GM21381 (cell line): ENCODE data around the gene RFLNA.

Experiments
- ATAC-seq: cut with Tn5 transposase; IDR thresholded peaks from one replicate; pipeline ENCODE4 v1.9.1; 2021; ENCODE audit warnings: mild to moderate bottlenecking, moderate library complexity; ENCODE audit not compliant: unreplicated experiment

Gene RFLNA

DNA sequence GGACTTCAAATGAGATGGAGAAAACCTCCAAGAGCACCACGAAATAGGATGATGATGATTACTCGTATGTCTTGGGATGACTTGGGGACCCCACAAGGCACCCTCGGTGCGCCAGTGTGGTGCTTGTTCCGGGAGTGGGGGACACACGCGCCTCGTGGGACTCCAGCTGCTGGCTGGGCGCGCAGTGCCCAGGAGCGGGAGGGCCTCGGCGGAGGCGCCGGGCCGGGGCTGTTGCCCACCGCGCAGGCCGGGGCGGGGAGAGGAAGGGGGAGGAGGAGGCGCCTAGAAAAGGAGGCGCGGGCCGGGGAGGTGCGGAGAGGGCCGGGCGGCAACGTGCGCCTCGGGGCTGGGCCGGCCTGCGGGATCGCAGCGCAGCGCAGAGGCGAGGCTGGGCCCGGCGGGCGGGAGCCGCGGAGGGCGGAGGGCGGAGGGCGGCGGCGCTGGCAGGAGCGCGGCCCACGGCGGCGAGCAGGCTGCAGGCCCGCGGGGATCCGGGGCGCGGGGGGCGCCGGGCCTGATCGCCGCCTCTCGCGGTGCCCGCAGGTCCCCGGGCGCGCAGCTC, at the start of gene RFLNA:
Gene RFLNA (plus strand): TSS at position 314 of the 562 bp plus-strand sequence. CDS start 337 bp downstream, outside the sequence.
- ATAC-seq = no peak

DNA sequence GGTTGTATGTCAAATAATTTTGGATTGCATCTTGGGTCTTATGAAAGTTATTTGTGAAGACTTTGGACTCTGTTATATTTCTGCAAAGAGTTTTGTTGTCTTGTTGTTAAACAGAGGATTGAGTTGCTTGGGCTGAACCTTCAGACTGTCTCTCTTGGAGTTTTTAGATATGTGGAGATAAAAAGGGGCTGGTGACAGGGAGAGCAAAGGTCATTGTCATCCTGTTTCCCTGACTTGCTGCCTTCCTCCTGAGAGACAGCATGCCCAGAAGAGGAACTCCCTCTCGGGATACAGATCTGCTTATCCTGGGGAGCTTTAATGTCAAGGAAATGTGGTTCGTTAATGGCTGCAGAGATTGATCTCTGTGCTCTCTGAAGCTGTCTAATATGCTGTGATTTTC, 47.6 kb upstream of the RFLNA start:
- ATAC-seq = no peak

DNA sequence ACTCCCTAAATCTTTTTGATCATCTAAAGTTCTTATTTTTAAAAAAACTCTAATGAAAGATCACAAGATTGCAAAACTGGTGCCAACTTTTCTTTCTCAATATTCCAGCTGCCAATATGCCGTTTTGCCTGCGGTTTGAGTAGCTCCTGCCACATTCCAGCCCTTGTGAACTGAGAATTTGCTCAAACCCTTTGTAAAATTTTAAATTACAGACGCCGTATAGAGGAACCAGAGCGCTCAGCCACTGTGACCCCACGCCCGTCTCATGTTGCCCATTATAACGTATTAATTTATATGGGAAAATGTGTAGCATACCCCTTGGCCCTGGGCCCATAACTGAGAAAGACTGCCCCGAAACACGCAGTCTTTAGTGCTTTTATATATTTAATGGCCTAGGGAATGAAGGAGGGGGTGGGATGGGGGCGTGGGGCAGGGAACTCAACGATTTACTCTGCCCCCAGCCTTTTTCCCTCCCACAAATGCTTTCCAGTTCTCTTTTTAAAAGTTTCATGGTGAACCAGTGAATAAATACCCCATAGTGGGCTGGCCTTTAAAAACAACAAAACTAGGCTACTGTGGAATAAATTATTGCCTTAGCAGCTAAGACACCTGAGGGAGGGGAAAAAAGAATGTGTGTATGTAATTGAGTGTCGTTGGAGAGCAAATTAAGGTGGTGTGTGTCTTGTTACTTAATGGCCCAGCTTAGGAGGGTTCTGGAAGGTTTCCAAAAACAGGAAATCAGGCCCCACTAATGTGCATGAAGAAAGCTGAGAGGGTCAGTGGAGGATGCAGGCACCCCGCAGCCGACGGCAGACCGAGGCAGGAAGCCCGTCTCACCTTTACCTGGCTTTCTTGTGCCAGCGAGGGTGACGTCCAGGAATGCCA, 45.7 kb upstream of the RFLNA start:
- ATAC-seq = no peak

DNA sequence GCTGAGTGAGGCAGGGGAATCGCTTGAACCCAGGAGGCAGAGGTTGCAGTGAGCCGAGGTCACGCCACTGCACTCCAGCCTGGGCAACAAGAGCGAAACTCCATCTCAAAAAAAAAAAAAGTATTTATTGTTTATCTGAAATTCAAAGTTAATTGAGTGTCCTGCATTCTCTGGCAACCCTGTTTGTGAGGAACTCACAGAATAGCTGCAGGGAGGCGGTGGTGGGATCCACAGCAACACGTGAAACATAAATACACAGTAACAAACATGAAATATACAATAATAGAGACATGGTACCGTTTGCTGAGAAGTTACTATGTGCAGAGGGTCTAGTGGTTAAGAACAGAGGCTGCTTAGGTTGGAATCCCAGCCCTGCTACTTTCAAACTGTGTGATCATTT, 43.7 kb upstream of the RFLNA start:
- no peak for ATAC-seq

DNA sequence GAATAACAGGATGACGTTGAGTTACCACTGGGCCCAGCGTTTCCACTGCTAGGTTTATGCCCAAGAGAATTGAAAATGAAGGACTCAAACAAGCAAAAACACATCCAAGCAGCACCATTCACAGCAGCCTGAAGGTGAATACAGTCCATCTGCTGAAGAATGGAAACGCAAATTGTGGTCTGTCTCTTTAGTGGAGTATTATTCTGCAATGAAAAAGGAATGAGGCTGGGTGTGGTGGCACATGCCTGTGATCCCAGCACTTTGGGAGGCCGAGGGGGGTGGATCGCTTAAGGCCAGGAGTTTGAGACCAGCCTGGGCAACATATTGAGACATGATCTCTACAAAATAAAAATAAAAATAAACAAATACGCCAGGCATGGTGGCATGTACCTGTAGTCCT, 41.9 kb upstream of the RFLNA start:
- ATAC-seq = no peak

DNA sequence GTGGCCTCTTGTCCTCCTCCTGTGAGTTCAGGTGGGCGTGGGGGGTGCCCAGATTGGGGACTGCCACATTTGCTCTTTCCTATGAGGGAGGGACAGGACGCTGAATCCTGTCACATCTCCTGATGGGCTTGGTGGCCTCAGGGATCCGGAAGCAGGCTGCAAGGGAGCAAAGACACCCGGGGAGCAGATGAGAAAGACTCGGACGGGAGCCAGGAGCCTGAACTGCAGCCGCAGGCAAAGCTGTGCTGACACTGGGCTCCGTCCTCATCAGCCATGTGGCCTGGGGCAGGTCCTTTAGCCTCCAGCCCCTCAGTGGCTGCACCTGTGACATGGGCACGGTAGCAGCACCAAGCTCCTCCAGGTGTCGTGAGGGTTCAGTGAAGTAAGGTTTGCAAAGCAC, 40.8 kb upstream of the RFLNA start:
- no peak for ATAC-seq

DNA sequence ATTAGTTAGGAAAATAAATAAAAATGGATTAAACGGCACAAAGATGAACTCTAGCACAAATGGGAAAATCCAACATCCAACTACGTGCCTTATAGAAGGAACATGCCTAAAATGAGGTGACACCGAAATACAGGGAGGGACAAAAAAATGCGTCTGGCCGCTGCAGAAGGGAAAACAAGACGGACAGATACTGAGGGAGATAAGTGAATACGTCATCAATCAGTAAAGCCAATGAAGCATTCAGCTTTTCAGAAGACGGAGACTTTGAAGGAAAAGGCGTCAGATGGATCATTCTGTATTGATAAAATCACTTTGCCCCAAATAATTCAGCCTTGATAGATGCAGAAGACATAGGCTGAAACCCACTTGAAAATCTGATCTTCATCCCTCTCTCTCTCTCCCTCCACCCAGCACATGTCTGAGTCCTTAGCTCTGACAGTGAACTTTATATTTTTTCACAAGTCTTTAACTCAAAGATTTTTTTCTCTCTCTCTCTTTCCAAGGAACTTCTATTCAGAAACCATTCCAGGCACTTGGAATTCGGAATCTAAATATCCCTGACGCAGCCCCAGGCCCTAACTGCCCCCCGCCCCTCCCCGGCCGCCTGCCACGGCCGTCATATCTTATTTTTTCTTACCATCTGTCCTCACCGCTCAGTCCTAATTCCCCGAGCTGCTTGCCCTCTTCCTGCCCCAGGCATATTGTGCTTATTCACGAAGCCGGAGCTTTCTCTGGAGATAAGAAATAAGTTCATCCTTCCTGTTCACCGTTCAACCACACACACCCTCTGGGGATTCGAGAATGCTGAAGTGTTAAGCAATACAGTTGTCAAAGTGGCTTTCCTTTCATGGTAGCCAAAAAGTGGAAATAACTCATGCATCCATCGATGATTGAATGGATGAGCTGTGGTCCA, 35.5 kb upstream of the RFLNA start:
- ATAC-seq = no peak

DNA sequence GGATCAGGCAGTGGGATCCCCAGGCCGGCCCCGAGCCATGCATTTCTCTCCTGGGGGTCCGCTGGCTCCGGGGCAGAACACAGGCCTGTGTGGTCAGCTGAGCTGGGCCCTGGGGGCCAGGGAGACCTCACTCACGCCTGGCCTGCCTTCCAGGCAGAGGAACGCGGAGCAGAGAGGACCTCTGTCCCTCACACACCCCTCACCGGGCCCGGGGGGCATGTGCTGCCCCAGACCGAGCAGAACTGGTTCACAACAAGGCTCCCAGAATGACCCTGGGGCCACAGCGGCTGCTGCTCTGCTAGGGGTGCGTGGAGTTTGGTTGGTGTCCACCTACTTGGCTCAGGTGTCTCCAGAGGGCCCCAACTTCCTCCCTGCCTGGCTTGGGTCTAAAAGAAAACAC, 33.0 kb upstream of the RFLNA start:
- no peak for ATAC-seq

- no peak for ATAC-seq
Observed at GRCh38 chr12:124264089-124264795, 30.7 kb upstream of the RFLNA start.

DNA sequence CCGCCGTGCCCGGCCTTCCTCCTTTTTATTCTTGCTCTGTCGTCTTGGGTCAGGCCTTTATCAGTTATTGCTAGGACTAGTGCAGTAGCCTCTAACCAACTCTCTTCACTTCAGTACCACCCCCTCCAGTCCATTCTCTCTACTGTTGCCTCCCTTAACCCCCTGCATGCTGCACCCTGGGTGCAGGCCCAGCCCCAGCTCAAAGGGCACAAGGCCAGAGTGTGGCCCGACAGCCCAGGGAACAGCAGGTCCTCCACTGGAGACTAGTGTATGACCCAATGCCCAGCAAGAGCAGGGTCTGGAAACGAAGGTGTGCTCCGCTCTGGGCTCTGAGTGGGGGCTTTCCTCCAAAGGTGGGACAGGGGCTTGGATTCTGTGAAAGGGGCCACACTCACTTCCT, 30.0 kb upstream of the RFLNA start:
- no peak for ATAC-seq

GRCh38 chr12:124267205-124267778, 27.6 kb upstream of the RFLNA start:
- ATAC-seq = no peak

GRCh38 chr12:124270671-124271070, 24.2 kb upstream of the RFLNA start:
- ATAC-seq = no peak

- no peak for ATAC-seq
Observed at GRCh38 chr12:124273630-124274029, 21.3 kb upstream of the RFLNA start.

- ATAC-seq = no peak
Observed at GRCh38 chr12:124276337-124276736, 18.6 kb upstream of the RFLNA start.

DNA sequence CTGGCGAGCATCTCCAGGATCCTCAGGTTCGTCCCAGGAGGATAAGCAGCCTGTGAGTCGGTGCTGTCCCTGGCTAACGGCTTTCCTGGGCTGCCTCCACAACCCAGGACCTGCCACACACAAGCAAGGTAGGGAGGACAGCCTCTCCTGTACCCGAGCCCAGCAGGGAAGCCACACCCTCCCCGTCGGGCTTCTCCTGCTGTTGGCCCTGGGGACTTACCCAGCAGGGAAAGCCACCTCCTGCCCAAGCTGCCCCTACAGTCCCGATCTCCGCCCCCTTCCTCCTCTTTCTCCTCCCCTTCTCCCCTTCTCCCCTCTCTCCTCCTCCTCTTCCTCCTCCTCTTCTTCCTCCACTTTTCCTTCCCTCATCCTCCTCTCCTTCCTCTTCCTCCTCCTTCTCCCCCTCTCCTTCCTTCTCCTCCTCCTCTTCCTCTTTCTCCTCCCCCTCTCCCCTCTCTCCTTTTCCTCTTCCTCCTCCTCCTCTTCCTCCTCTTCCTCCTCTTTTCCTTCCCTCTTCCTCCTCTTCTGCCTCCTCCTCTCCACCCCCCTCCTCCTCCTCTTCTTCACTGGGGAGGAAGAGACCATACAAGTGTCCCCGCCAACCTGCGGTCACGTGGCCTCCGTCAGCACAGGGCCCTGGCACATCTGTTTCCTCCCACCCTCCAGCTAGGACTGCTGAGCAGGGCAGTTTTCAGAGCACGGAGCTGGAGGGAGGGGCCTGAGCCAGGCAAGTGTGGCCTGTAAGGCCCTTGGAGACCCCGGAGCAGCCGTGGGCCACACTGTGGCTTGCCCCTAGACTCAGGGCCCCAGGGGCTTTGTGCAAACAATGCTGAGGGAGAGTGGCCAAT, 17.3 kb upstream of the RFLNA start:
- no peak for ATAC-seq

DNA sequence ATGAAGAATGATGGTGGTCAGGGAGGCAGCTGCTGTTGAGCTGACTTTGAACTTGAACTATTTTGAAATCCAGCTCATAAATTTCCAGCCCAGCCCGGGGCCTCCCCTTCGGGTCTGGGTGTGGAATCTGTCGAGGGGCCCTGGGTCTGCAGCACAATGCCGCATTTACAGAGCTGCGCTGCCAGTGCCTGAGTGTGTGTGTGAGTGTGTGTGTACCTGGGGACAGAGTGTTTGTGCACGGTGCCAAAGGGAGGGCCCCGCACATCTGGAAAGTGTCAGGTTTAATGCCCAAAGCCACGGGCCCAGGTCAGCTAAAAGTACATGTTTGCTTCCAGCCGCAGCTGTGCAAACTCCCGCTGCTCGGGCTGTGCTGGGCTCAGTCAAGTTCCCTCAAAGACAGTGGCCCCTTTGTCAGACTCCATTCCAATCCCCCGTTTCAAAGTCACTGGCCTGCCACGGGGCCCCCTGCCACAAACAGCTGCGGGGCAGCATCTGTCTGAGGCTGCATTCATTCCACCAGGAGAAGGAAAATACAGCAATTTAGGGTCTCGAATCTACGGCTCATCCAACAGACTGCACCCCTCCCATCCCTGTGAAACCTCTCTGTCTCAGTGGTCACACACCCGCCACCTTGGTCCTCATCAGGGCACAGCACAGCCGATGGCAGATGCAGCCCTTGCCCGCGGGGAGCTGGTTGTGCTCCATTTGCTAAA, 16.3 kb upstream of the RFLNA start:
- no peak for ATAC-seq

- ATAC-seq = no peak
Observed at GRCh38 chr12:124279315-124279714, 15.6 kb upstream of the RFLNA start.

GRCh38 chr12:124279846-124280360, 15.0 kb upstream of the RFLNA start:
- ATAC-seq = no peak

GRCh38 chr12:124281309-124281708, 13.6 kb upstream of the RFLNA start:
- no peak for ATAC-seq
